IPS DF 19.7 (cell line): ENCODE data around the gene ULK4.
A peak's percentile ranks its signal among the peaks of the same experiment; 100 is the strongest.
"Not testable (repeated sequence)": the region's sequence is repeated elsewhere in the genome, so short reads cannot be mapped to it uniquely, and the experiment has no call there.

Source experiments
- DNase-seq: peaks from one replicate; pipeline ENCODE4 v3.0.0-alpha.2; 2013; ENCODE audit warnings: low read depth, low spot score

Gene ULK4

GRCh38 chr3:41872157-41872556 lies 89.7 kb downstream of the ULK4 start:
- DNase-seq, result no peak

GRCh38 chr3:41867533-41867932 lies 94.4 kb downstream of the ULK4 start:
- DNase-seq, result no peak

- no peak for DNase-seq
Measured at GRCh38 chr3:41866298-41866697, 95.6 kb downstream of the ULK4 start.

GRCh38 chr3:41863024-41863423 lies 98.9 kb downstream of the ULK4 start:
- DNase-seq, result peak; percentile 12

- not testable (repeated sequence) for DNase-seq
Measured at GRCh38 chr3:41860489-41860888, 101.4 kb downstream of the ULK4 start.

- no peak for DNase-seq
Measured at GRCh38 chr3:41854956-41855355, 106.9 kb downstream of the ULK4 start.

GRCh38 chr3:41853540-41854196 lies 108.2 kb downstream of the ULK4 start:
- no peak for DNase-seq

GRCh38 chr3:41848753-41849574 lies 112.9 kb downstream of the ULK4 start:
- no peak for DNase-seq

- no peak for DNase-seq
Measured at GRCh38 chr3:41847679-41848078, 114.2 kb downstream of the ULK4 start.

- no peak for DNase-seq
Measured at GRCh38 chr3:41846850-41847249, 115.1 kb downstream of the ULK4 start.

- no peak for DNase-seq
Measured at GRCh38 chr3:41845826-41846225, 116.1 kb downstream of the ULK4 start.

GRCh38 chr3:41844256-41844655 lies 117.6 kb downstream of the ULK4 start:
- DNase-seq, result not testable (repeated sequence)

GRCh38 chr3:41840936-41841668 lies 120.8 kb downstream of the ULK4 start:
- DNase-seq, result not testable (repeated sequence)

- DNase-seq, result no peak
Measured at GRCh38 chr3:41836360-41837134, 125.4 kb downstream of the ULK4 start.

GRCh38 chr3:41833628-41834027 lies 128.3 kb downstream of the ULK4 start:
- DNase-seq, result no peak

GRCh38 chr3:41819236-41819635 lies 142.7 kb downstream of the ULK4 start:
- no peak for DNase-seq

GRCh38 chr3:41808618-41809017 lies 153.3 kb downstream of the ULK4 start:
- no peak for DNase-seq

GRCh38 chr3:41808152-41808551 lies 153.8 kb downstream of the ULK4 start:
- DNase-seq, result no peak

- DNase-seq, result no peak
Measured at GRCh38 chr3:41794748-41795589, 166.9 kb downstream of the ULK4 start.

- DNase-seq, result no peak
Measured at GRCh38 chr3:41792806-41793205, 169.1 kb downstream of the ULK4 start.

- DNase-seq, result no peak
Measured at GRCh38 chr3:41769106-41769505, 192.8 kb downstream of the ULK4 start.
